HEK293T (cell line): ENCODE results near the gene EXOC4.

Source experiments
- CTCF ChIA-PET: fragments of 350-600 bp; formaldehyde crosslinking; extraction: SDS; loops from one replicate; lab custom pipeline; 2021; ENCODE audit warnings: antibody characterized with exemption, inconsistent platforms; lab: Yijun Ruan, JAX
- POLR2A ChIA-PET: fragments of 350-600 bp; formaldehyde crosslinking; extraction: SDS; loops from one replicate; lab custom pipeline; 2020; ENCODE audit warnings: antibody characterized with exemption, inconsistent platforms; lab: Yijun Ruan, JAX
- DNase-seq: peaks from one replicate; pipeline ENCODE4 v3.0.0; 2012; ENCODE audit warnings: mixed read lengths; ENCODE audit errors: extremely low spot score
- ARNT ChIP-seq: fragments of 450-650 bp; IDR thresholded peaks from 2 replicates; pipeline ENCODE4 v1.6.1; 2017; ENCODE audit warnings: mild to moderate bottlenecking
- BHLHE40 ChIP-seq: fragments of 450-650 bp; IDR thresholded peaks from 2 replicates; pipeline ENCODE4 v1.6.1; 2016; ENCODE audit warnings: mild to moderate bottlenecking, moderate library complexity, borderline replicate concordance
- CTBP1 ChIP-seq: fragments of 450-650 bp; IDR thresholded peaks from 2 replicates; pipeline ENCODE4 v1.6.1; 2016; ENCODE audit warnings: borderline replicate concordance
- ELF4 ChIP-seq: fragments of 450-650 bp; IDR thresholded peaks from 2 replicates; pipeline ENCODE4 v1.6.1; 2017; ENCODE audit warnings: antibody characterized with exemption
- FOXA1 ChIP-seq: fragments of 450-650 bp; IDR thresholded peaks from 2 replicates; pipeline ENCODE4 v1.6.1; 2016; ENCODE audit warnings: mild to moderate bottlenecking
- FOXK2 ChIP-seq: fragments of 450-650 bp; IDR thresholded peaks from 2 replicates; pipeline ENCODE4 v1.6.1; 2016; ENCODE audit warnings: mild to moderate bottlenecking
- FOXM1 ChIP-seq: fragments of 450-650 bp; IDR thresholded peaks from 2 replicates; pipeline ENCODE4 v1.6.1; 2017; ENCODE audit warnings: mild to moderate bottlenecking, borderline replicate concordance
- HDGF ChIP-seq: fragments of 450-650 bp; IDR thresholded peaks from 2 replicates; pipeline ENCODE4 v1.6.1; 2017; ENCODE audit warnings: antibody characterized with exemption, borderline replicate concordance
- L3MBTL2 ChIP-seq: fragments of 450-650 bp; conservative IDR thresholded peaks from 2 replicates; pipeline ENCODE4 v1.6.1; 2016; ENCODE audit warnings: mild to moderate bottlenecking
- LEF1 ChIP-seq: fragments of 450-650 bp; IDR thresholded peaks from 2 replicates; pipeline ENCODE4 v1.6.1; 2017; ENCODE audit warnings: mild to moderate bottlenecking, borderline replicate concordance
- NFRKB ChIP-seq: fragments of 450-650 bp; IDR thresholded peaks from 2 replicates; pipeline ENCODE4 v1.6.1; 2016; ENCODE audit warnings: mild to moderate bottlenecking, moderate library complexity
- PKNOX1 ChIP-seq: fragments of 450-650 bp; IDR thresholded peaks from 2 replicates; pipeline ENCODE4 v1.6.1; 2016
- SP1 ChIP-seq: fragments of 450-650 bp; IDR thresholded peaks from 2 replicates; pipeline ENCODE4 v1.6.1; 2017
- SUZ12 ChIP-seq: fragments of 450-650 bp; IDR thresholded peaks from 2 replicates; pipeline ENCODE4 v1.6.1; 2016; ENCODE audit warnings: mild to moderate bottlenecking
- TARDBP ChIP-seq: fragments of 450-650 bp; IDR thresholded peaks from 2 replicates; pipeline ENCODE4 v1.6.1; 2016
- ZNF384 ChIP-seq: fragments of 450-650 bp; IDR thresholded peaks from 2 replicates; pipeline ENCODE4 v1.6.1; 2016

The EXOC4 gene

GRCh38 chr7:133591704-133592340 lies 338.9 kb downstream of the EXOC4 start:
- POLR2A ChIA-PET: no interaction called here
- no peak for TF ChIP-seq L3MBTL2
- TF ChIP-seq FOXM1: no peak
- TF ChIP-seq SUZ12: no peak
- CTCF ChIA-PET: no interaction called here
- DNase-seq: no peak

GRCh38 chr7:133593561-133593960 lies 340.7 kb downstream of the EXOC4 start:
- no peak for TF ChIP-seq TARDBP
- no peak for TF ChIP-seq PKNOX1
- TF ChIP-seq L3MBTL2: no peak
- no peak for TF ChIP-seq SUZ12
- no peak for TF ChIP-seq SP1
- TF ChIP-seq FOXA1: no peak
- TF ChIP-seq CTBP1: no peak
- no peak for TF ChIP-seq BHLHE40
- no peak for TF ChIP-seq LEF1
- no peak for TF ChIP-seq NFRKB
- TF ChIP-seq FOXK2: no peak
- no peak for TF ChIP-seq HDGF
- CTCF ChIA-PET: no interaction called here
- POLR2A ChIA-PET: no interaction called here

GRCh38 chr7:133601617-133602016 lies 348.7 kb downstream of the EXOC4 start:
- DNase-seq: no peak
- ChIA-PET CTCF (no interaction called here), POLR2A (no interaction called here)
- TF ChIP-seq TARDBP (no peak), FOXM1 (no peak), L3MBTL2 (no peak), SP1 (no peak), ELF4 (no peak), LEF1 (no peak), PKNOX1 (no peak), ARNT (no peak), CTBP1 (no peak), NFRKB (no peak), HDGF (no peak), FOXA1 (no peak), ZNF384 (no peak), SUZ12 (no peak), BHLHE40 (no peak), FOXK2 (no peak)

More at GRCh38 chr7:133593561-133593960, 340.7 kb downstream of the EXOC4 start:
- DNase-seq: no peak

- POLR2A ChIA-PET: no interaction called here
- DNase-seq: no peak
- CTCF ChIA-PET: interaction anchor here (0.6 kb wide), 1 partner anchor 140 kb away, joined by 3 read pairs; no protein-coding TSS in a partner anchor
- TF ChIP-seq ZNF384 (no peak), L3MBTL2 (no peak), ARNT (no peak), LEF1 (no peak), FOXM1 (no peak), HDGF (no peak), TARDBP (no peak), ELF4 (no peak)
Observed at GRCh38 chr7:133602291-133602690, 349.4 kb downstream of the EXOC4 start.

GRCh38 chr7:133606991-133607390 lies 354.1 kb downstream of the EXOC4 start:
- POLR2A ChIA-PET: no interaction called here

GRCh38 chr7:133609806-133610205 lies 356.9 kb downstream of the EXOC4 start:
- ChIA-PET CTCF (interaction anchor here (0.6 kb wide), 1 partner anchor 1898 kb away, joined by 5 read pairs; no protein-coding TSS in a partner anchor), POLR2A (no interaction called here)
- no peak for DNase-seq
- no peak for TF ChIP-seq ZNF384
- TF ChIP-seq FOXM1: no peak
- no peak for TF ChIP-seq TARDBP
- no peak for TF ChIP-seq FOXA1
- TF ChIP-seq L3MBTL2: no peak
- no peak for TF ChIP-seq ARNT
- TF ChIP-seq SP1: no peak
- TF ChIP-seq HDGF: no peak
- TF ChIP-seq BHLHE40: no peak
- TF ChIP-seq ELF4: no peak
- TF ChIP-seq NFRKB: no peak
- TF ChIP-seq PKNOX1: no peak
- TF ChIP-seq SUZ12: no peak
- TF ChIP-seq CTBP1: no peak
- no peak for TF ChIP-seq FOXK2
- TF ChIP-seq LEF1: no peak

More at GRCh38 chr7:133606991-133607390, 354.1 kb downstream of the EXOC4 start:
- TF ChIP-seq ARNT: no peak
- no peak for TF ChIP-seq FOXK2
- TF ChIP-seq ZNF384: no peak
- TF ChIP-seq LEF1: no peak
- no peak for TF ChIP-seq TARDBP
- no peak for TF ChIP-seq SP1
- TF ChIP-seq PKNOX1: no peak
- TF ChIP-seq ELF4: no peak
- CTCF ChIA-PET: no interaction called here
- DNase-seq: no peak
